Panc1 (cell line): ENCODE measurements around the gene ARL4A. TPM values are rescaled to one million over a fixed set of nuclear protein-coding genes. Genes with fewer than 3 reads are reported as not detected.

Experiments used
- ATAC-seq: fragments of 200-7000 bp; cut with Tn5 transposase; 2 replicates; pipeline ENCODE4 v1.9.1; 2020; ENCODE audit warnings: mild to moderate bottlenecking, moderate library complexity
- BruUV-seq: library from RNA; stranded (reverse); fragments of 400-500 nt; replicated peaks from 2 replicates; lab custom pipeline; 2021; lab: Mats Ljungman, UMichigan
- CTCF ChIA-PET: fragments of 300-600 bp; sonication (Branson Sonifier 250); formaldehyde crosslinking; loops from one replicate; lab custom pipeline; 2022; ENCODE audit warnings: antibody characterized with exemption; lab: Charles Lee
- POLR2A ChIA-PET: fragments of 300-600 bp; sonication (Branson Sonifier 250); formaldehyde crosslinking; loops from one replicate; lab custom pipeline; 2022; ENCODE audit warnings: antibody characterized with exemption; lab: Charles Lee
- DNase-seq: peaks from one replicate; pipeline ENCODE4 v3.0.0-alpha.2; 2010; ENCODE audit warnings: low read depth, low spot score
- H3K27ac ChIP-seq: 2 replicates; pipeline ENCODE4 v1.5.1; 2011; ENCODE audit warnings: mild to moderate bottlenecking, low read length, inconsistent platforms
- H3K27me3 ChIP-seq: fragments of 200-500 bp; sonication (Bioruptor generic); 2 replicates; pipeline ENCODE4 v1.6.0; 2014; ENCODE audit warnings: low read length, inconsistent platforms; ENCODE audit not compliant: control insufficient read depth, insufficient read depth
- H3K36me3 ChIP-seq: fragments of 200-500 bp; sonication (Bioruptor generic); 2 replicates; pipeline ENCODE4 v1.5.1; 2014; ENCODE audit warnings: inconsistent platforms, mild to moderate bottlenecking, low read length, moderate library complexity; ENCODE audit not compliant: control insufficient read depth, insufficient read depth
- H3K4me1 ChIP-seq: 2 replicates; pipeline ENCODE4 v1.5.1; 2011; ENCODE audit warnings: inconsistent platforms, mild to moderate bottlenecking, low read length, moderate library complexity; ENCODE audit not compliant: control insufficient read depth, insufficient read depth
- H3K4me3 ChIP-seq, 2 experiments: 2 replicates each; pipeline ENCODE4 v1.5.1; 2011 to 2012; ENCODE audit warnings: low read depth in 2 of 2, low read length in 2 of 2, mild to moderate bottlenecking in 2 of 2, inconsistent platforms in 1 of 2, moderate library complexity in 1 of 2
- H3K9me3 ChIP-seq: fragments of 200-500 bp; sonication (Bioruptor generic); 2 replicates; pipeline ENCODE4 v1.5.1; 2014; ENCODE audit warnings: low read depth, mild to moderate bottlenecking, inconsistent platforms, low read length, moderate library complexity; ENCODE audit not compliant: control insufficient read depth, insufficient read depth
- CTCF ChIP-seq: fragments of 450-650 bp; IDR thresholded peaks from 2 replicates; pipeline ENCODE4 v1.5.1; 2017; ENCODE audit warnings: mild to moderate bottlenecking
- POLR2AphosphoS5 ChIP-seq: IDR thresholded peaks from 2 replicates; pipeline ENCODE4 v1.6.1; 2012; ENCODE audit warnings: mild to moderate bottlenecking, low read depth, low read length, moderate library complexity
- REST ChIP-seq, 2 experiments: IDR thresholded peaks; 2 replicates each; pipeline ENCODE4 v1.6.1; 2011 to 2012; ENCODE audit warnings: low read depth in 2 of 2, control low read depth in 1 of 2, low read length in 1 of 2, mild to moderate bottlenecking in 1 of 2, moderate library complexity in 1 of 2; ENCODE audit not compliant: insufficient read depth in 1 of 2
- SIN3A ChIP-seq: IDR thresholded peaks from 2 replicates; pipeline ENCODE4 v1.6.1; 2012; ENCODE audit warnings: low read depth, mild to moderate bottlenecking, low read length, moderate library complexity, borderline replicate concordance; ENCODE audit not compliant: insufficient read depth
- TCF7L2 ChIP-seq: IDR thresholded peaks from 2 replicates; pipeline ENCODE4 v1.6.1; 2011; ENCODE audit warnings: mild to moderate bottlenecking, low read depth, low read length, inconsistent platforms
- in situ Hi-C: cut with HindIII; loops from 2 replicates; pipeline ENCODE4 v1.10.0; 2016; ENCODE audit warnings: low sequenced_read_pairs, low pct_unique_long_range_greater_than_20kb
- intact Hi-C: fragments of 100-400 bp; cut with micrococcal nuclease; formaldehyde crosslinking; loops from one replicate; pipeline ENCODE4 v1.10.0; 2022; ENCODE audit not compliant: unreplicated experiment
- total RNA-seq: library from RNA; stranded (reverse); gene quantifications from one replicate; pipeline ENCODE4 v1.2.1, GENCODE V29; 2021; ENCODE audit not compliant: unreplicated experiment

The ARL4A gene
- total RNA-seq, 1 experiment from 2014 or later = 37.4 TPM

GRCh38 chr7:12726908-12727307 lies 39.5 kb downstream of the ARL4A start:
- in situ Hi-C loops (no loop called here), intact Hi-C loops (no loop called here)
- no TSS peak for BruUV-seq
- POLR2A ChIA-PET = no interaction called here
- Histone ChIP-seq H3K27ac (no peak overlapping the region), H3K4me3 (no peak overlapping the region), H3K9me3 (no peaks in the 10 kb centered on the region), H3K27me3 (no peaks in the 10 kb centered on the region), H3K4me1 (no peaks in the 10 kb centered on the region), H3K36me3 (no peaks in the 10 kb centered on the region)
- no peak for ATAC-seq
- TF ChIP-seq REST (IDR thresholded peaks at IDR 0.05; ENCODE audit: insufficient read depth in 1 of 2, low read depth in 2 of 2, low read length in 1 of 2) (no peak), POLR2AphosphoS5 (no peak), CTCF (no peak), SIN3A (no peak), TCF7L2 (no peak)
- CTCF ChIA-PET = no interaction called here
- DNase-seq = no peak

- H3K27me3 ChIP-seq = no peaks in the 10 kb centered on the region
- TF ChIP-seq REST (IDR thresholded peaks at IDR 0.05; ENCODE audit: insufficient read depth in 1 of 2, low read depth in 2 of 2, low read length in 1 of 2) = no peak
- TF ChIP-seq TCF7L2 = no peak
- TF ChIP-seq SIN3A = no peak
- TF ChIP-seq CTCF = no peak
- intact Hi-C loops (no loop called here), in situ Hi-C loops (no loop called here)
- DNase-seq (no peak), ATAC-seq (no peak)
- no peaks in the 10 kb centered on the region for H3K9me3 ChIP-seq
- BruUV-seq = no TSS peak
- CTCF ChIA-PET = no interaction called here
- POLR2A ChIA-PET = interaction anchor here (0.7 kb wide), 1 partner anchor 38 kb away, joined by 3 read pairs; no protein-coding TSS in a partner anchor
- H3K4me1 ChIP-seq = no peaks in the 10 kb centered on the region
- no peaks in the 10 kb centered on the region for H3K36me3 ChIP-seq
- H3K27ac ChIP-seq = no peak overlapping the region
- no peak overlapping the region for H3K4me3 ChIP-seq
These were observed 40.2 kb downstream of the ARL4A start for GRCh38 chr7:12727455-12728191.
